Testis (tissue), 2 donors: ENCODE data around the gene SIRT2.

Experiments
- POLR2A ChIP-seq: fragments of 450-650 bp; IDR thresholded peaks from one replicate; pipeline ENCODE4 v1.6.1; 2017; ENCODE audit warnings: antibody characterized with exemption, mild to moderate bottlenecking, moderate library complexity
- TF ChIP-seq, protein P1 (sequence below), 3 experiments: fragments of 450-650 bp in 2 of 3; fragments of 200-600 bp in 1 of 3; sonication (generic) in 1 of 3; IDR thresholded peaks; one replicate each; pipeline ENCODE4 v1.5.1; 2016 to 2019; ENCODE audit warnings: antibody characterized with exemption in 3 of 3, mild to moderate bottlenecking in 2 of 3, moderate library complexity in 1 of 3

DNA sequence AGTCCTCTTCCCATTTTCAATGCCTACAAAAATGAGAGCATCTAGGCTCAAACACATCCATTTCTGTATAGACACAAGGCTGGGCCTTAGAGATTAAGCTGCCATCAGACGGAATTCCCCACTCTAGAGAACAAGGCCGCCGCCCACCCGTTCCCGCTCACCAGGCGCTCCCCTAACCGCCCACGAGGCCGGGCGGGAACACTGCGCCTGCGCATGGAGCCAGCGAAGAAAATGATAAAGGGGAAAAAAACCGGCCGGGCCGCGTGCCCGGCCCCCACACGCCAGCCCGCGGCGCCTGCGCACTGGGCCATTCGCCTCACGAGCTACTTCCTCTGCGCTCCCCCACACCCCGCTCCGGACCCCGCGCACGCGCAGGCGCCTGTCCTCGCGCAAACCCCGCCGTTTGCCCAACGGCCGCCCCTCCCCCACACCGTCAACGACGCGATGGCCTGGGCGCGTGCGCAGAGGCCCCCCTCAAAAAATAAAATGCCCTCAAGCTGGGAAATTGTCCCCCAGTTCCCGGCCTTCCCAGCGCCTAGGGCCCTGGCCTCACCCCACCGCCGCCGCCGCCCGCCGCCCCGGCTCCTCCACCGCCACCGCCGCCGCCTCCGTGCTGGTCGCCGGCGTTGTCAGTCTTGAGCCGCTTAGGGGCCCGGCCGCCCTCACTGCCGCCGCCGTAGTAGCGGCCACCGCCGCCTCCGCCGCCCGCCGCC is 50.1 kb downstream of the SIRT2 start:
- TF ChIP-seq, protein P1, sequence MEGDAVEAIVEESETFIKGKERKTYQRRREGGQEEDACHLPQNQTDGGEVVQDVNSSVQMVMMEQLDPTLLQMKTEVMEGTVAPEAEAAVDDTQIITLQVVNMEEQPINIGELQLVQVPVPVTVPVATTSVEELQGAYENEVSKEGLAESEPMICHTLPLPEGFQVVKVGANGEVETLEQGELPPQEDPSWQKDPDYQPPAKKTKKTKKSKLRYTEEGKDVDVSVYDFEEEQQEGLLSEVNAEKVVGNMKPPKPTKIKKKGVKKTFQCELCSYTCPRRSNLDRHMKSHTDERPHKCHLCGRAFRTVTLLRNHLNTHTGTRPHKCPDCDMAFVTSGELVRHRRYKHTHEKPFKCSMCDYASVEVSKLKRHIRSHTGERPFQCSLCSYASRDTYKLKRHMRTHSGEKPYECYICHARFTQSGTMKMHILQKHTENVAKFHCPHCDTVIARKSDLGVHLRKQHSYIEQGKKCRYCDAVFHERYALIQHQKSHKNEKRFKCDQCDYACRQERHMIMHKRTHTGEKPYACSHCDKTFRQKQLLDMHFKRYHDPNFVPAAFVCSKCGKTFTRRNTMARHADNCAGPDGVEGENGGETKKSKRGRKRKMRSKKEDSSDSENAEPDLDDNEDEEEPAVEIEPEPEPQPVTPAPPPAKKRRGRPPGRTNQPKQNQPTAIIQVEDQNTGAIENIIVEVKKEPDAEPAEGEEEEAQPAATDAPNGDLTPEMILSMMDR (IDR thresholded peaks at IDR 0.05), result peak in 1 of 3 experiments; percentile 8
- TF ChIP-seq POLR2A, result no peak
